Activated naive CD8-positive, alpha-beta T cell treated with anti-CD3 and anti-CD28 coated beads, Interleukin-2, amount 50 U/mL, for 24 hours (primary cell): ENCODE results near the gene CELSR2.
"Not testable (repeated sequence)": the region's sequence is repeated elsewhere in the genome, so short reads cannot be mapped to it uniquely, and the experiment has no call there.

Experiments
- ATAC-seq: fragments of 150-1000 bp; cut with Tn5 transposase; one replicate; pipeline ENCODE4 v1.10.0; 2021
- DNase-seq: peaks from one replicate; pipeline ENCODE4 v3.0.0; 2021
- H3K27ac Mint-ChIP-seq: one replicate; pipeline ENCODE4 v1.8.0; 2021; ENCODE audit warnings: mild to moderate bottlenecking, mixed read lengths
- H3K27me3 Mint-ChIP-seq: one replicate; pipeline ENCODE4 v1.8.0; 2021; ENCODE audit warnings: mixed read lengths
- H3K36me3 Mint-ChIP-seq: one replicate; pipeline ENCODE4 v1.8.0; 2021; ENCODE audit warnings: low read depth, mixed read lengths
- H3K4me1 Mint-ChIP-seq: one replicate; pipeline ENCODE4 v1.8.0; 2021; ENCODE audit warnings: mixed read lengths
- H3K4me3 Mint-ChIP-seq: one replicate; pipeline ENCODE4 v1.8.0; 2021; ENCODE audit warnings: mild to moderate bottlenecking, moderate library complexity, mixed read lengths
- H3K9me3 Mint-ChIP-seq: one replicate; pipeline ENCODE4 v1.8.0; 2021; ENCODE audit warnings: mixed read lengths

CELSR2 gene

GRCh38 chr1:109286762-109287161, 37.4 kb downstream of the CELSR2 start:
- H3K4me1 Mint-ChIP-seq: peaks cover 10% of the 10 kb centered on the region
- DNase-seq, H3K36me3 Mint-ChIP-seq, H3K27me3 Mint-ChIP-seq, ATAC-seq, H3K27ac Mint-ChIP-seq, H3K9me3 Mint-ChIP-seq, H3K4me3 Mint-ChIP-seq: not testable (repeated sequence)

- peaks cover 1% of the 10 kb centered on the region for H3K4me1 Mint-ChIP-seq
- no peak overlapping the region for H3K4me3 Mint-ChIP-seq
- no peak overlapping the region for H3K27ac Mint-ChIP-seq
- ATAC-seq (no peak), DNase-seq (no peak)
- peaks cover 5% of the 10 kb centered on the region for H3K27me3 Mint-ChIP-seq
- H3K9me3 Mint-ChIP-seq: no peaks in the 10 kb centered on the region
- no peaks in the 10 kb centered on the region for H3K36me3 Mint-ChIP-seq
Measured at GRCh38 chr1:109290137-109290536, 40.8 kb downstream of the CELSR2 start.

GRCh38 chr1:109290998-109291397, 41.7 kb downstream of the CELSR2 start:
- Mint-ChIP-seq H3K27me3 (peaks cover 5% of the 10 kb centered on the region), H3K4me1 (no peaks in the 10 kb centered on the region), H3K9me3 (no peaks in the 10 kb centered on the region), H3K4me3 (no peak overlapping the region), H3K27ac (no peak overlapping the region), H3K36me3 (no peaks in the 10 kb centered on the region)
- DNase-seq: no peak
- ATAC-seq: no peak

GRCh38 chr1:109292364-109292763, 43.0 kb downstream of the CELSR2 start:
- Mint-ChIP-seq H3K9me3 (no peaks in the 10 kb centered on the region), H3K27me3 (peaks cover 5% of the 10 kb centered on the region), H3K4me3 (no peak overlapping the region), H3K4me1 (no peaks in the 10 kb centered on the region), H3K36me3 (no peaks in the 10 kb centered on the region), H3K27ac (no peak overlapping the region)
- no peak for ATAC-seq
- no peak for DNase-seq

- DNase-seq: no peak
- Mint-ChIP-seq H3K9me3 (no peaks in the 10 kb centered on the region), H3K36me3 (no peaks in the 10 kb centered on the region), H3K27me3 (peaks cover 5% of the 10 kb centered on the region), H3K4me3 (no peak overlapping the region), H3K4me1 (no peaks in the 10 kb centered on the region), H3K27ac (no peak overlapping the region)
- no peak for ATAC-seq
Measured at GRCh38 chr1:109293026-109293425, 43.7 kb downstream of the CELSR2 start.

GRCh38 chr1:109294481-109294880, 45.1 kb downstream of the CELSR2 start:
- DNase-seq (no peak), ATAC-seq (no peak)
- Mint-ChIP-seq H3K27ac (no peak overlapping the region), H3K4me1 (peaks cover 2% of the 10 kb centered on the region), H3K27me3 (peaks cover 10% of the 10 kb centered on the region), H3K9me3 (no peaks in the 10 kb centered on the region), H3K4me3 (no peak overlapping the region), H3K36me3 (no peaks in the 10 kb centered on the region)

GRCh38 chr1:109295712-109296415, 46.5 kb downstream of the CELSR2 start:
- no peak for DNase-seq

GRCh38 chr1:109296782-109297181, 47.4 kb downstream of the CELSR2 start:
- peaks cover 15% of the 10 kb centered on the region for H3K27me3 Mint-ChIP-seq
- H3K4me3 Mint-ChIP-seq: no peak overlapping the region
- H3K36me3 Mint-ChIP-seq: no peaks in the 10 kb centered on the region
- H3K4me1 Mint-ChIP-seq: peaks cover 2% of the 10 kb centered on the region
- no peak for ATAC-seq
- DNase-seq: no peak
- no peaks in the 10 kb centered on the region for H3K9me3 Mint-ChIP-seq
- H3K27ac Mint-ChIP-seq: no peak overlapping the region

More at GRCh38 chr1:109295712-109296415, 46.5 kb downstream of the CELSR2 start:
- peaks cover 2% of the 10 kb centered on the region for H3K4me1 Mint-ChIP-seq
- no peak for ATAC-seq
- H3K4me3 Mint-ChIP-seq: no peak overlapping the region
- no peaks in the 10 kb centered on the region for H3K36me3 Mint-ChIP-seq
- H3K27ac Mint-ChIP-seq: no peak overlapping the region
- H3K27me3 Mint-ChIP-seq: peaks cover 15% of the 10 kb centered on the region
- no peaks in the 10 kb centered on the region for H3K9me3 Mint-ChIP-seq

- peaks cover 2% of the 10 kb centered on the region for H3K4me1 Mint-ChIP-seq
- ATAC-seq (no peak), DNase-seq (peak; percentile 18)
- H3K4me3 Mint-ChIP-seq: no peak overlapping the region
- no peak overlapping the region for H3K27ac Mint-ChIP-seq
- no peaks in the 10 kb centered on the region for H3K9me3 Mint-ChIP-seq
- H3K36me3 Mint-ChIP-seq: no peaks in the 10 kb centered on the region
- H3K27me3 Mint-ChIP-seq: peaks cover 13% of the 10 kb centered on the region
Measured at GRCh38 chr1:109298666-109299557, 49.6 kb downstream of the CELSR2 start.

- peaks cover 2% of the 10 kb centered on the region for H3K4me1 Mint-ChIP-seq
- no peaks in the 10 kb centered on the region for H3K9me3 Mint-ChIP-seq
- H3K27me3 Mint-ChIP-seq: peaks cover 11% of the 10 kb centered on the region
- DNase-seq (no peak), ATAC-seq (no peak)
- no peaks in the 10 kb centered on the region for H3K36me3 Mint-ChIP-seq
- no peak overlapping the region for H3K27ac Mint-ChIP-seq
- no peak overlapping the region for H3K4me3 Mint-ChIP-seq
Measured at GRCh38 chr1:109299558-109300343, 50.4 kb downstream of the CELSR2 start.

GRCh38 chr1:109300650-109301151, 51.4 kb downstream of the CELSR2 start:
- DNase-seq: no peak
- Mint-ChIP-seq H3K36me3 (no peaks in the 10 kb centered on the region), H3K4me3 (no peak overlapping the region), H3K4me1 (peaks cover 2% of the 10 kb centered on the region), H3K9me3 (no peaks in the 10 kb centered on the region), H3K27ac (no peak overlapping the region), H3K27me3 (peaks cover 11% of the 10 kb centered on the region)
- no peak for ATAC-seq

- Mint-ChIP-seq H3K36me3 (no peaks in the 10 kb centered on the region), H3K9me3 (no peaks in the 10 kb centered on the region), H3K27me3 (peaks cover 11% of the 10 kb centered on the region), H3K4me1 (peaks cover 2% of the 10 kb centered on the region), H3K27ac (no peak overlapping the region), H3K4me3 (no peak overlapping the region)
- DNase-seq (no peak), ATAC-seq (no peak)
Measured at GRCh38 chr1:109301874-109302273, 52.5 kb downstream of the CELSR2 start.

GRCh38 chr1:109304226-109304920, 55.0 kb downstream of the CELSR2 start:
- Mint-ChIP-seq H3K4me3 (no peak overlapping the region), H3K36me3 (no peaks in the 10 kb centered on the region), H3K27me3 (peaks cover 6% of the 10 kb centered on the region), H3K27ac (no peak overlapping the region), H3K9me3 (no peaks in the 10 kb centered on the region), H3K4me1 (peaks cover 3% of the 10 kb centered on the region)
- DNase-seq (no peak), ATAC-seq (no peak)

- DNase-seq, H3K27me3 Mint-ChIP-seq, ATAC-seq, H3K4me1 Mint-ChIP-seq, H3K4me3 Mint-ChIP-seq, H3K27ac Mint-ChIP-seq, H3K36me3 Mint-ChIP-seq, H3K9me3 Mint-ChIP-seq: not testable (repeated sequence)
Measured at GRCh38 chr1:109305991-109306390, 56.7 kb downstream of the CELSR2 start.
